ENCODE data around the gene POLR1D.

DNA sequence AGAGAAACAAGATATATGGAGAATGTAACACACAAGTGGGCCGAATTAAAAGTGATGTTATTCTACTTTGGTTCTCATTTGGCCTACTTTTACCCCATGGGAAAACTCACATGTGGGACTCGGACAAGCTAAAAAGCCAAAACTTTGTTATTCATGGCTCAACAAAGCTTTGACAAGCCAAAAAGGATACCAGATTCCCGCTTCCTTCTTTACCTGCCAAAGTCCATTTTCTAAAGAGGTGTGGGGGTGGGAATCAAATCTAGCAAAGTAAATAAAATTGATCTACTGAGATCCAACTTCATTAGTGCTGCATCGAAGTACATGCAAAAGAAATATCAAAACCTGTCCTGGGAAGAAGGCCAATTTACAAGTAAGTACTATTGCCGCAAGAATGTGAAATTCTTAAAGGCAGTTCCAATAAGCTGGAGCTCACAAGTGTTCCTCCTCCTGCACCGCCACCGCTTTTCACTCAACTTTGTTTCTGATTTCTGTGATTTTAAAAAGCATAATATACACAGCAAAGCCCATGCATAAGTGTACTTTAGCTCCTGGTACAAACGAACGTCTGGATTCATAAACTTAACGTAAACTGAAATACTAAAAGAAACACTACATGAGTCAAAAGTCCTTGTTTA is 2.5 kb upstream of the POLR1D start:
- TF ChIP-seq CTCF (IDR thresholded peaks at IDR 0.05) (no peak), EP300 (IDR thresholded peaks at IDR 0.05) (no peak), POLR2A (IDR thresholded peaks at IDR 0.05) (no peak)
